Suprapubic skin (tissue), 4 donors: ENCODE data around the gene C6orf141. TPM values are rescaled to one million over a fixed set of nuclear protein-coding genes. Genes with fewer than 3 reads are reported as not detected.
"Not testable (repeated sequence)": the region's sequence is repeated elsewhere in the genome, so short reads cannot be mapped to it uniquely, and the experiment has no call there.

Experiments
- DNase-seq, 2 donors: peaks; one replicate each; pipeline ENCODE4 v3.0.0-alpha.2; 2019; ENCODE audit warnings: low spot score in 2 of 2
- H3K27ac ChIP-seq: fragments of 200-600 bp; sonication (generic); one replicate; pipeline ENCODE4 v1.5.1; 2019
- H3K27me3 ChIP-seq: fragments of 200-600 bp; sonication (generic); one replicate; pipeline ENCODE4 v1.5.1; 2019
- H3K36me3 ChIP-seq: fragments of 200-600 bp; sonication (generic); one replicate; pipeline ENCODE4 v1.5.1; 2019
- H3K4me1 ChIP-seq: fragments of 200-600 bp; sonication (generic); one replicate; pipeline ENCODE4 v1.5.1; 2019
- H3K4me3 ChIP-seq: fragments of 200-600 bp; sonication (generic); one replicate; pipeline ENCODE4 v1.5.1; 2019; ENCODE audit warnings: mild to moderate bottlenecking
- H3K9me3 ChIP-seq: fragments of 200-600 bp; sonication (generic); one replicate; pipeline ENCODE4 v1.5.1; 2019
- CTCF ChIP-seq, 2 donors: fragments of 200-600 bp in 1 of 2; fragments of 450-650 bp in 1 of 2; sonication (generic) in 1 of 2; IDR thresholded peaks; one replicate each; pipeline ENCODE4 v1.5.1; 2016 to 2019; ENCODE audit warnings: antibody characterized with exemption in 2 of 2, mild to moderate bottlenecking in 1 of 2, moderate library complexity in 1 of 2
- EP300 ChIP-seq: sonication (generic); formaldehyde crosslinking; IDR thresholded peaks from one replicate; pipeline ENCODE4 v1.6.1; 2017; ENCODE audit warnings: antibody characterized with exemption
- POLR2A ChIP-seq, 2 donors: fragments of 450-650 bp; IDR thresholded peaks; one replicate each; pipeline ENCODE4 v1.6.1; 2017; ENCODE audit warnings: antibody characterized with exemption in 2 of 2, mild to moderate bottlenecking in 2 of 2, moderate library complexity in 2 of 2
- POLR2AphosphoS5 ChIP-seq, 3 donors: sonication (generic); formaldehyde crosslinking; IDR thresholded peaks; one replicate each; pipeline ENCODE4 v1.6.1; 2017; ENCODE audit warnings: antibody characterized with exemption in 3 of 3
- WGBS: methylation state at CpG from one replicate; pipeline ENCODE4 v1.1.5; 2018; 5-methylcytosine and 5-hydroxymethylcytosine counted together
- total RNA-seq, 4 donors: library from RNA; depleted of rRNA; stranded (reverse); fragments of >200 nt; gene quantifications; one replicate each; pipeline ENCODE4 v1.1.0, GENCODE V29; 2016

Gene C6orf141
- total RNA-seq, 4 donors from 2014 or later: 8.2 to 49.7 (median 9.3) TPM

- H3K4me1 ChIP-seq: no peaks in the 10 kb centered on the region
- 86% methylated on average over 1 of the region's 1 CpG for WGBS
- DNase-seq: no peak
Measured at GRCh38 chr6:49576618-49577017, 26.1 kb downstream of the C6orf141 start.

DNA sequence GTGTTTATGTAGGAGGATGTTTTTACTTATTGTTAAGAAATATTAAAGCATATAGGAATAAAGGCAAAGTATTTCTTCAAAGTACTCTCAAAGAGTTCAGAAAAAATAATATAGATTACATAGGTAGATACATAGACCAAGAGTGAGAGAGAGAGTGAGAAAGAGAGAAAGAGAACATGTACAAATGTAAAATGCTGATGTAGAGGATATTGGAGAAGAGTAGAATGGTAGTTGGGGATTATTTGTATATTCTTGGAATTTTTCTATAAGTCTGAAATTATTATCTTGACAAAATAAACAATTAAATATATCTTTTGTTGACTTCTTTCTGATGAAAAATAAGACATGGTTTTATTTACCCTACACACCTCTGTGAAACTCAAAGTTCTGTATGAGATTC is 29.2 kb downstream of the C6orf141 start:
- Histone ChIP-seq H3K36me3 (no peaks in the 10 kb centered on the region), H3K4me1 (no peaks in the 10 kb centered on the region), H3K4me3 (no peak overlapping the region), H3K27me3 (no peaks in the 10 kb centered on the region), H3K9me3 (no peaks in the 10 kb centered on the region), H3K27ac (no peak overlapping the region)
- DNase-seq: no peak
- TF ChIP-seq EP300 (no peak), CTCF (IDR thresholded peaks at IDR 0.05) (no peak), POLR2AphosphoS5 (IDR thresholded peaks at IDR 0.05) (no peak), POLR2A (IDR thresholded peaks at IDR 0.05) (no peak)

More at GRCh38 chr6:49576618-49577017, 26.1 kb downstream of the C6orf141 start:
- Histone ChIP-seq H3K27me3 (no peaks in the 10 kb centered on the region), H3K27ac (no peak overlapping the region), H3K36me3 (no peaks in the 10 kb centered on the region), H3K9me3 (no peaks in the 10 kb centered on the region), H3K4me3 (no peak overlapping the region)
- TF ChIP-seq POLR2AphosphoS5 (IDR thresholded peaks at IDR 0.05): no peak
- TF ChIP-seq CTCF (IDR thresholded peaks at IDR 0.05): no peak

- Histone ChIP-seq H3K4me3 (no peak overlapping the region), H3K9me3 (no peaks in the 10 kb centered on the region), H3K36me3 (no peaks in the 10 kb centered on the region), H3K4me1 (no peaks in the 10 kb centered on the region), H3K27ac (no peak overlapping the region), H3K27me3 (no peaks in the 10 kb centered on the region)
- no peak for DNase-seq
- WGBS: 70% methylated on average over 1 of the region's 1 CpG
- TF ChIP-seq POLR2AphosphoS5 (IDR thresholded peaks at IDR 0.05) (no peak), EP300 (no peak), CTCF (IDR thresholded peaks at IDR 0.05) (no peak), POLR2A (IDR thresholded peaks at IDR 0.05) (no peak)
Measured at GRCh38 chr6:49582529-49582928, 32.1 kb downstream of the C6orf141 start.

- H3K36me3 ChIP-seq, DNase-seq, H3K27me3 ChIP-seq, H3K4me1 ChIP-seq, H3K27ac ChIP-seq, H3K4me3 ChIP-seq, H3K9me3 ChIP-seq: not testable (repeated sequence)
- WGBS: 85% methylated on average over 5 of the region's 5 CpGs
Measured at GRCh38 chr6:49587262-49587661, 36.8 kb downstream of the C6orf141 start.

Other genes starting within 250 kb of the C6orf141 start
- 10 to 100 TPM; 10.9 to 17.9 (median 16.1) TPM for gene MMUT, start 87.4 kb upstream of the C6orf141 start, total RNA-seq
- 1 to 10 TPM; 2.4 to 4.0 (median 3.6) TPM for gene CENPQ, start 87.3 kb upstream of the C6orf141 start, total RNA-seq
- gene GLYATL3, start 50.7 kb upstream of the C6orf141 start, total RNA-seq: not detected
- gene RHAG, start 86.2 kb downstream of the C6orf141 start, total RNA-seq: under 1 TPM in 1 of 4 donors, not detected in 3; 0.89 TPM
- under 1 TPM in 1 of 4 donors, not detected in 3; 0.59 TPM for gene CRISP2, start 162.9 kb downstream of the C6orf141 start, total RNA-seq
- 10 to 100 TPM in 2 of 4 donors, 1 to 10 TPM in 2; 5.1 to 22.7 (median 12.0) TPM for gene CRISP3, start 193.7 kb downstream of the C6orf141 start, total RNA-seq
- gene PGK2, start 236.6 kb downstream of the C6orf141 start, total RNA-seq: not detected